Stimulated activated naive CD4-positive, alpha-beta T cell treated with Interleukin-2 at 50 U/mL for 16 hours (primary cell): Measurements from ENCODE around the gene GRHL1.

Experiments
- DNase-seq: peaks from one replicate; lab custom pipeline; 2025; lab: John Stamatoyannopoulos, UW

GRHL1 gene

GRCh38 chr2:9949239-9949991 lies 2.1 kb upstream of the GRHL1 start:
- no peak for DNase-seq

GRCh38 chr2:9949992-9950520 lies 1.4 kb upstream of the GRHL1 start:
- DNase-seq: no peak

GRCh38 chr2:9950521-9951271 lies 797 bp upstream of the GRHL1 start:
- no peak for DNase-seq

- DNase-seq: no peak
Measured at GRCh38 chr2:9951272-9951521, 296 bp upstream of the GRHL1 start.

GRCh38 chr2:9952286-9952737 lies 819 bp downstream of the GRHL1 start:
- DNase-seq: no peak

GRCh38 chr2:9952856-9953503 lies 1.5 kb downstream of the GRHL1 start:
- DNase-seq: no peak

GRCh38 chr2:9954136-9954535 lies 2.6 kb downstream of the GRHL1 start:
- DNase-seq: no peak

GRCh38 chr2:9958057-9958456 lies 6.6 kb downstream of the GRHL1 start:
- DNase-seq: no peak

- DNase-seq: no peak
Measured at GRCh38 chr2:9959262-9959661, 7.8 kb downstream of the GRHL1 start.

- DNase-seq: no peak
Measured at GRCh38 chr2:9961013-9961412, 9.5 kb downstream of the GRHL1 start.

- DNase-seq: no peak
Measured at GRCh38 chr2:9964334-9964980, 13.0 kb downstream of the GRHL1 start.

GRCh38 chr2:9965119-9965822 lies 13.8 kb downstream of the GRHL1 start:
- no peak for DNase-seq

GRCh38 chr2:9966491-9967022 lies 15.1 kb downstream of the GRHL1 start:
- DNase-seq: no peak

- DNase-seq: no peak
Measured at GRCh38 chr2:9967053-9967775, 15.7 kb downstream of the GRHL1 start.

- DNase-seq: no peak
Measured at GRCh38 chr2:9968553-9969497, 17.3 kb downstream of the GRHL1 start.

GRCh38 chr2:9970200-9971044 lies 18.9 kb downstream of the GRHL1 start:
- no peak for DNase-seq

- DNase-seq: no peak
Measured at GRCh38 chr2:9971105-9971818, 19.8 kb downstream of the GRHL1 start.

- DNase-seq: no peak
Measured at GRCh38 chr2:9971890-9972289, 20.4 kb downstream of the GRHL1 start.
